BJ (cell line): ENCODE results near the gene FCHSD2. TPM values are rescaled to one million over a fixed set of nuclear protein-coding genes. Genes with fewer than 3 reads are reported as not detected.
"Not testable (repeated sequence)": the region's sequence is repeated elsewhere in the genome, so short reads cannot be mapped to it uniquely, and the experiment has no call there.

ENCODE experiments used
- CTCF ChIA-PET: fragments of 350-600 bp; formaldehyde crosslinking; extraction: SDS; loops from one replicate; lab custom pipeline; 2021; ENCODE audit warnings: antibody characterized with exemption, inconsistent platforms; lab: Yijun Ruan, JAX
- POLR2A ChIA-PET: fragments of 300-600 bp; sonication (Branson Sonifier 250); formaldehyde crosslinking; extraction: SDS; loops from one replicate; lab custom pipeline; 2021; ENCODE audit warnings: antibody characterized with exemption; lab: Charles Lee
- DNase-seq: peaks from one replicate; pipeline ENCODE4 v3.0.0-alpha.2; 2011; ENCODE audit warnings: low read depth
- H3K27me3 ChIP-seq: 2 replicates; pipeline ENCODE4 v1.6.0; 2011; ENCODE audit warnings: low read length; ENCODE audit not compliant: control insufficient read depth, insufficient read depth
- H3K36me3 ChIP-seq: 2 replicates; pipeline ENCODE4 v1.5.1; 2011; ENCODE audit warnings: low read length; ENCODE audit not compliant: control insufficient read depth, insufficient read depth
- H3K4me3 ChIP-seq: 2 replicates; pipeline ENCODE4 v1.5.1; 2011; ENCODE audit warnings: low read depth, mild to moderate bottlenecking, control low read depth, low read length
- CTCF ChIP-seq: IDR thresholded peaks from 2 replicates; pipeline ENCODE4 v1.5.1; 2011; ENCODE audit warnings: low read depth, mild to moderate bottlenecking, control low read depth, inconsistent platforms, low read length, moderate library complexity; ENCODE audit not compliant: insufficient read depth
- polyA plus RNA-seq: library from polyadenylated mRNA; depleted of rRNA; stranded (reverse); fragments of >200 nt; gene quantifications from 2 replicates; pipeline ENCODE4 v1.2.3, GENCODE V29; 2011

Gene FCHSD2
- polyA plus RNA-seq, 1 experiment: 24.9 TPM

GRCh38 chr11:73137262-73137943, 4.7 kb downstream of the FCHSD2 start:
- TF ChIP-seq CTCF: no peak
- no peak for DNase-seq
- CTCF ChIA-PET: interaction anchor here (0.6 to 1.1 kb wide), 6 partner anchors 10 to 306 kb away, joined by 3 read pairs; no protein-coding TSS in a partner anchor
- H3K27me3 ChIP-seq: no peaks in the 10 kb centered on the region
- no peaks in the 10 kb centered on the region for H3K36me3 ChIP-seq
- H3K4me3 ChIP-seq: no peak overlapping the region
- POLR2A ChIA-PET: no interaction called here

GRCh38 chr11:73136722-73137121, 5.4 kb downstream of the FCHSD2 start:
- CTCF ChIA-PET: interaction anchor here (0.7 to 1.6 kb wide), 5 partner anchors 10 to 46 kb away, joined by 3 to 4 read pairs (median 3); no protein-coding TSS in a partner anchor
- H3K4me3 ChIP-seq, H3K36me3 ChIP-seq, H3K27me3 ChIP-seq, DNase-seq, POLR2A ChIA-PET: not testable (repeated sequence)

- TF ChIP-seq CTCF: no peak
- H3K36me3 ChIP-seq: no peaks in the 10 kb centered on the region
- POLR2A ChIA-PET: no interaction called here
- no peak for DNase-seq
- H3K27me3 ChIP-seq: no peaks in the 10 kb centered on the region
- CTCF ChIA-PET: interaction anchor here (1.2 to 1.6 kb wide), 4 partner anchors 9 to 47 kb away, joined by 3 to 4 read pairs (median 3); no protein-coding TSS in a partner anchor
- H3K4me3 ChIP-seq: no peak overlapping the region
Observed at GRCh38 chr11:73135346-73136284, 6.5 kb downstream of the FCHSD2 start.

GRCh38 chr11:73132349-73132748, 9.8 kb downstream of the FCHSD2 start:
- CTCF ChIA-PET: interaction anchor here (1.8 kb wide), 1 partner anchor 10 kb away, joined by 7 read pairs; the partner anchor contains the start of gene FCHSD2
- H3K36me3 ChIP-seq, H3K27me3 ChIP-seq, H3K4me3 ChIP-seq, DNase-seq, POLR2A ChIA-PET: not testable (repeated sequence)

- H3K36me3 ChIP-seq: no peaks in the 10 kb centered on the region
- POLR2A ChIA-PET: no interaction called here
- H3K4me3 ChIP-seq: no peak overlapping the region
- no peaks in the 10 kb centered on the region for H3K27me3 ChIP-seq
- no peak for DNase-seq
- no peak for TF ChIP-seq CTCF
- CTCF ChIA-PET: interaction anchor here (0.6 to 1.1 kb wide), 2 partner anchors 9 to 38 kb away, joined by 3 read pairs; no protein-coding TSS in a partner anchor
Observed at GRCh38 chr11:73130181-73130580, 11.9 kb downstream of the FCHSD2 start.

- TF ChIP-seq CTCF: no peak
- CTCF ChIA-PET: interaction anchor here (0.6 to 1.3 kb wide), 2 partner anchors 13 to 186 kb away, joined by 3 to 4 read pairs; no protein-coding TSS in a partner anchor
- POLR2A ChIA-PET: no interaction called here
Observed at GRCh38 chr11:73129198-73129597, 12.9 kb downstream of the FCHSD2 start.

More at GRCh38 chr11:73129198-73129597, 12.9 kb downstream of the FCHSD2 start:
- no peak for DNase-seq
- no peak overlapping the region for H3K4me3 ChIP-seq
- H3K27me3 ChIP-seq: no peaks in the 10 kb centered on the region
- no peaks in the 10 kb centered on the region for H3K36me3 ChIP-seq
